Lower leg skin (tissue), 3 donors: ENCODE data around the gene AMY1C.

ENCODE experiments used
- POLR2A ChIP-seq, 2 donors: fragments of 450-650 bp; IDR thresholded peaks; one replicate each; pipeline ENCODE4 v1.6.1; 2016 to 2017; ENCODE audit warnings: antibody characterized with exemption in 2 of 2, mild to moderate bottlenecking in 1 of 2, moderate library complexity in 1 of 2
- TF ChIP-seq, protein P1 (sequence below), 3 donors: fragments of 450-650 bp; IDR thresholded peaks; one replicate each; pipeline ENCODE4 v1.5.1; 2016; ENCODE audit warnings: antibody characterized with exemption in 3 of 3, mild to moderate bottlenecking in 3 of 3, moderate library complexity in 2 of 3

DNA sequence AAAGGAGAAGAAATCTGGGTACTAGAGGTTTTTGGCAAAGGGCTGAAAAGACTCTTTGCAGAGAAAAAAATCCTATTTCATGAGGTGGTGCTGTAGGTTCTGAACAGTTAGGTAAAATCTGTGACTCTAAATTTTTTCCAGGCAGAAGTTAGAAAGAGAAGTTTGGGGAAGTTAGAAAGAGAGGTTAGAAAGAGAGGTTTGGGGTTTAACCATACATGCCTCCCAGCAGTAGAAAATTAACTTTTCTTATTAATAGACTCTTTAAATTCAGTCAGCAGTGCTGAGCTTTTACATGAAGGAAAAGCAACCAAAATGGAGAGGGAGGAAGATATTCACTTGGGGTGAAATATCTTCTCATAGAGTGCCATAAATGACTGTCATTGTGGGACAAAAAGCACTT is 12.2 kb downstream of the AMY1C start:
- TF ChIP-seq, protein P1, sequence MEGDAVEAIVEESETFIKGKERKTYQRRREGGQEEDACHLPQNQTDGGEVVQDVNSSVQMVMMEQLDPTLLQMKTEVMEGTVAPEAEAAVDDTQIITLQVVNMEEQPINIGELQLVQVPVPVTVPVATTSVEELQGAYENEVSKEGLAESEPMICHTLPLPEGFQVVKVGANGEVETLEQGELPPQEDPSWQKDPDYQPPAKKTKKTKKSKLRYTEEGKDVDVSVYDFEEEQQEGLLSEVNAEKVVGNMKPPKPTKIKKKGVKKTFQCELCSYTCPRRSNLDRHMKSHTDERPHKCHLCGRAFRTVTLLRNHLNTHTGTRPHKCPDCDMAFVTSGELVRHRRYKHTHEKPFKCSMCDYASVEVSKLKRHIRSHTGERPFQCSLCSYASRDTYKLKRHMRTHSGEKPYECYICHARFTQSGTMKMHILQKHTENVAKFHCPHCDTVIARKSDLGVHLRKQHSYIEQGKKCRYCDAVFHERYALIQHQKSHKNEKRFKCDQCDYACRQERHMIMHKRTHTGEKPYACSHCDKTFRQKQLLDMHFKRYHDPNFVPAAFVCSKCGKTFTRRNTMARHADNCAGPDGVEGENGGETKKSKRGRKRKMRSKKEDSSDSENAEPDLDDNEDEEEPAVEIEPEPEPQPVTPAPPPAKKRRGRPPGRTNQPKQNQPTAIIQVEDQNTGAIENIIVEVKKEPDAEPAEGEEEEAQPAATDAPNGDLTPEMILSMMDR (IDR thresholded peaks at IDR 0.05) = no peak
- TF ChIP-seq POLR2A (IDR thresholded peaks at IDR 0.05) = no peak
